Endothelial cell of umbilical vein (primary cell): ENCODE data around the gene SUPT20HL1. TPM values are rescaled to one million over a fixed set of nuclear protein-coding genes. Genes with fewer than 3 reads are reported as not detected.

ENCODE experiments used
- BruUV-seq: library from RNA; stranded (reverse); fragments of 400-500 nt; replicated peaks from 2 replicates; lab custom pipeline; 2021; lab: Mats Ljungman, UMichigan
- CTCF ChIA-PET: fragments of 300-600, 350-600 bp; sonication (Branson Sonifier 250); formaldehyde crosslinking; loops from one replicate; lab custom pipeline; 2021; ENCODE audit warnings: antibody characterized with exemption, inconsistent platforms; lab: Charles Lee
- POLR2A ChIA-PET: fragments of 300-600, 350-600 bp; sonication (Branson Sonifier 250); formaldehyde crosslinking; loops from one replicate; lab custom pipeline; 2021; ENCODE audit warnings: antibody characterized with exemption, inconsistent platforms; lab: Charles Lee
- DNase-seq: peaks from one replicate; pipeline ENCODE4 v3.0.0-alpha.2; 2011; ENCODE audit warnings: low read depth, low spot score
- FAIRE-seq: peaks from 2 replicates; lab custom pipeline; 2011; peaks lifted over from hg19 to GRCh38; lab: Jason Lieb, UNC
- H2AFZ ChIP-seq: 2 replicates; pipeline ENCODE4 v1.6.0; 2012; ENCODE audit warnings: low read depth, low read length, control low read depth, inconsistent platforms
- H3K27ac ChIP-seq: 2 replicates; pipeline ENCODE4 v1.5.1; 2011; ENCODE audit warnings: low read depth, mild to moderate bottlenecking, control low read depth, low read length, moderate library complexity; ENCODE audit not compliant: insufficient read depth
- H3K27me3 ChIP-seq, 2 experiments: 2 replicates each; pipeline versions ENCODE4 v1.6.0 to v1.6.1; 2011; ENCODE audit warnings: low read length in 2 of 2, mixed read lengths in 1 of 2; ENCODE audit not compliant: control insufficient read depth in 2 of 2, insufficient read depth in 2 of 2
- H3K36me3 ChIP-seq, 2 experiments: 2 replicates in 1 of 2; 3 replicates in 1 of 2; pipeline ENCODE4 v1.5.1; 2011; ENCODE audit warnings: low read length in 2 of 2, mild to moderate bottlenecking in 1 of 2, moderate library complexity in 1 of 2; ENCODE audit not compliant: control insufficient read depth in 2 of 2, insufficient read depth in 2 of 2; ENCODE audit errors: extremely low read depth in 1 of 2
- H3K4me1 ChIP-seq: 3 replicates; pipeline ENCODE4 v1.5.1; 2011; ENCODE audit warnings: mild to moderate bottlenecking, low read length; ENCODE audit not compliant: control insufficient read depth, insufficient read depth; ENCODE audit errors: extremely low read depth
- H3K4me2 ChIP-seq: 2 replicates; pipeline ENCODE4 v1.6.1; 2011; ENCODE audit warnings: low read length, control low read depth, mixed read lengths; ENCODE audit not compliant: insufficient read depth
- H3K4me3 ChIP-seq, 3 experiments: fragments of 200-600 bp in 1 of 3; sonication (generic), shearing (Covaris generic) in 1 of 3; replicated peaks in 1 of 3; 2 replicates each; pipeline ENCODE4 v1.5.1; 2011 to 2016; ENCODE audit warnings: control low read depth in 3 of 3, low read length in 3 of 3, mild to moderate bottlenecking in 2 of 3, inconsistent platforms in 1 of 3, low read depth in 1 of 3, moderate library complexity in 1 of 3; ENCODE audit not compliant: insufficient read depth in 1 of 3
- H3K79me2 ChIP-seq: 2 replicates; pipeline ENCODE4 v1.6.0; 2012; ENCODE audit warnings: low read length, inconsistent platforms; ENCODE audit not compliant: control insufficient read depth, insufficient read depth
- H3K9ac ChIP-seq: replicated peaks from 2 replicates; pipeline ENCODE3; 2011; ENCODE audit warnings: low read length, control low read depth; ENCODE audit not compliant: insufficient read depth; ENCODE audit errors: extremely low read depth
- H3K9me1 ChIP-seq: replicated peaks from 3 replicates; pipeline ENCODE4 v1.6.0; 2011; ENCODE audit warnings: mild to moderate bottlenecking, low read length; ENCODE audit not compliant: control insufficient read depth, insufficient read depth; ENCODE audit errors: extremely low read depth
- H3K9me3 ChIP-seq: replicated peaks from 2 replicates; pipeline ENCODE4 v1.5.1; 2012; ENCODE audit warnings: low read length, inconsistent platforms; ENCODE audit not compliant: control insufficient read depth, insufficient read depth
- H4K20me1 ChIP-seq: replicated peaks from 2 replicates; pipeline ENCODE3; 2011; ENCODE audit warnings: mild to moderate bottlenecking, low read length; ENCODE audit not compliant: control insufficient read depth, insufficient read depth; ENCODE audit errors: extremely low read depth
- CTCF ChIP-seq, 2 donors: IDR thresholded peaks; 1 replicate in 1 of 2; 2 replicates in 1 of 2; pipeline ENCODE4 v1.5.1; 2011; ENCODE audit warnings: low read length in 2 of 2, mild to moderate bottlenecking in 2 of 2, moderate library complexity in 2 of 2, control low read depth in 1 of 2, inconsistent platforms in 1 of 2, low read depth in 1 of 2; ENCODE audit not compliant: insufficient read depth in 1 of 2; ENCODE audit errors: extremely low read depth in 1 of 2
- EZH2 ChIP-seq: IDR thresholded peaks from 2 replicates; pipeline ENCODE4 v1.6.1; 2012; ENCODE audit warnings: borderline replicate concordance, low read depth, mild to moderate bottlenecking, moderate library complexity, low read length, inconsistent platforms; ENCODE audit not compliant: severe bottlenecking
- FOS ChIP-seq: IDR thresholded peaks from 2 replicates; pipeline ENCODE4 v1.6.1; 2011; ENCODE audit warnings: mild to moderate bottlenecking, low read length, moderate library complexity, borderline replicate concordance; ENCODE audit not compliant: insufficient read depth
- GATA2 ChIP-seq: IDR thresholded peaks from 2 replicates; pipeline ENCODE4 v1.7.0; 2011; ENCODE audit warnings: low read depth, mild to moderate bottlenecking, moderate library complexity, mixed read lengths, low read length; ENCODE audit not compliant: insufficient read length, insufficient read depth
- JUN ChIP-seq: IDR thresholded peaks from 2 replicates; pipeline ENCODE4 v1.6.1; 2011; ENCODE audit warnings: borderline replicate concordance, low read depth; ENCODE audit not compliant: insufficient read length, insufficient read depth
- MAX ChIP-seq: IDR thresholded peaks from 2 replicates; pipeline ENCODE4 v1.6.1; 2011; ENCODE audit not compliant: insufficient read depth, insufficient read length
- MYC ChIP-seq: IDR thresholded peaks from one replicate; pipeline ENCODE4 v1.6.1; 2011; ENCODE audit warnings: mild to moderate bottlenecking, low read depth, low read length
- POLR2A ChIP-seq: IDR thresholded peaks from 2 replicates; pipeline ENCODE4 v1.6.1; 2012; ENCODE audit warnings: low read depth, mild to moderate bottlenecking, control low read depth, low read length
- POLR2AphosphoS5 ChIP-seq: IDR thresholded peaks from 2 replicates; pipeline ENCODE4 v1.6.1; 2012; ENCODE audit warnings: low read depth, mild to moderate bottlenecking, control low read depth, low read length, moderate library complexity; ENCODE audit not compliant: insufficient read depth
- dilution Hi-C: fragments of 300-500 bp; cut with MboI; formaldehyde crosslinking; loops from one replicate; pipeline ENCODE4 v1.15.0; 2019; ENCODE audit warnings: low sequenced_read_pairs; ENCODE audit not compliant: extremely low pct_ligation_motif_present
- intact Hi-C: fragments of 100-400 bp; cut with micrococcal nuclease; formaldehyde crosslinking; loops from one replicate; pipeline ENCODE4 v1.10.0; 2022
- polyA plus RNA-seq, 4 experiments: library from polyadenylated mRNA; depleted of rRNA in 3 of 4; stranded (reverse) in 3 of 4; unstranded in 1 of 4; fragments of >200 nt; gene quantifications; 2 replicates each; pipeline versions ENCODE4 v1.2.1 to v1.2.3, GENCODE V29; 2011 to 2012; ENCODE audit warnings: missing spikeins in 1 of 4
- total RNA-seq: library from RNA; stranded (reverse); gene quantifications from 2 replicates; pipeline ENCODE4 v1.2.3, GENCODE V29; 2021

SUPT20HL1 gene
- total and polyA plus RNA-seq, 2 donors (not counting 3 experiments of a cell fraction or from before 2014, with no cell fraction given) = not detected

GRCh38 chrX:24347881-24348280 lies 12.6 kb upstream of the SUPT20HL1 start:
- no peaks in the 10 kb centered on the region for H3K9me1 ChIP-seq
- ChIA-PET CTCF (interaction anchor here (1.1 to 1.5 kb wide), 2 partner anchors 10 to 23 kb away, joined by 3 to 4 read pairs; no protein-coding TSS in a partner anchor), POLR2A (interaction anchor here (0.6 kb wide), 1 partner anchor 10 kb away, joined by 4 read pairs; no protein-coding TSS in a partner anchor)
- H3K27ac ChIP-seq = no peak overlapping the region
- H2AFZ ChIP-seq = no peak overlapping the region
- no peaks in the 10 kb centered on the region for H3K4me1 ChIP-seq
- intact Hi-C loops (no loop called here), dilution Hi-C loops (no loop called here)
- DNase-seq (peak; percentile 7), FAIRE-seq (no peak)
- H4K20me1 ChIP-seq = no peaks in the 10 kb centered on the region
- H3K9me3 ChIP-seq = no peaks in the 10 kb centered on the region
- no peak overlapping the region for H3K4me3 ChIP-seq
- no peaks in the 10 kb centered on the region for H3K79me2 ChIP-seq
- no peak overlapping the region for H3K4me2 ChIP-seq
- H3K27me3 ChIP-seq = no peaks in the 10 kb centered on the region
- no peak for TF ChIP-seq CTCF (IDR thresholded peaks at IDR 0.05; ENCODE audit: extremely low read depth in 1 of 2, insufficient read depth in 1 of 2, low read depth in 1 of 2, low read length in 2 of 2)
- TF ChIP-seq GATA2 = no peak
- no peak for TF ChIP-seq POLR2A
- TF ChIP-seq MAX = no peak
- no peak for TF ChIP-seq FOS
- TF ChIP-seq EZH2 = no peak
- no peak for TF ChIP-seq JUN
- TF ChIP-seq POLR2AphosphoS5 = no peak
- TF ChIP-seq MYC = no peak
- no peak overlapping the region for H3K9ac ChIP-seq
- no peaks in the 10 kb centered on the region for H3K36me3 ChIP-seq
- no TSS peak for BruUV-seq
